H1 (cell line): ENCODE measurements around the gene NPTX1.

Experiments
- RBBP5 ChIP-seq: IDR thresholded peaks from 2 replicates; pipeline ENCODE4 v1.7.1; 2012; ENCODE audit warnings: low read depth, mild to moderate bottlenecking, inconsistent platforms, low read length, moderate library complexity, borderline replicate concordance
- TF ChIP-seq, protein P1 (sequence below), 3 experiments: IDR thresholded peaks; 1 replicate in 2 of 3; 2 replicates in 1 of 3; pipeline versions ENCODE4 v1.5.1 to v1.6.1; 2011; ENCODE audit warnings: low read length in 3 of 3, mild to moderate bottlenecking in 3 of 3, inconsistent platforms in 2 of 3, low read depth in 1 of 3, moderate library complexity in 1 of 3; ENCODE audit not compliant: insufficient read depth in 1 of 3; ENCODE audit errors: control extremely low read depth in 1 of 3

DNA sequence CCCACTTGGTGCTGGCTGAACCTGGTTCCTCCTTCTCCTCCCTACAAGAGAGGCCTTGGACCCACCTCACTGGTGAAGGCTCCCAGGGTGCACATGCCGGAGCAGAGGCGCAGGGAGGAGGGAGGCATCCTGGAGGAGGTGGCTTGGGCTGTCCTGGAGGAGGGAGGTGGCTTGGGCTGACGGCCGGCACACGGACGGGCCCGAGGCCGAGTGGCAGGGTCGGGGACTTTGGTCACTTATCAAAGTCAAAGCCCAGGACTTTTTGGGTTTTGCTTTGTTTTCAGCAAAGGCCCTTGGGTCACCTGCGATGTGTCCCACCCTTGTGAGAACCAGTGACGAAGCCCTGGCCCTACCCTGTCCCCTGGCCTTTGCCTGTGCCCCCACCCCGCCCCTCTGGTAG is 32.9 kb downstream of the NPTX1 start:
- TF ChIP-seq, protein P1, sequence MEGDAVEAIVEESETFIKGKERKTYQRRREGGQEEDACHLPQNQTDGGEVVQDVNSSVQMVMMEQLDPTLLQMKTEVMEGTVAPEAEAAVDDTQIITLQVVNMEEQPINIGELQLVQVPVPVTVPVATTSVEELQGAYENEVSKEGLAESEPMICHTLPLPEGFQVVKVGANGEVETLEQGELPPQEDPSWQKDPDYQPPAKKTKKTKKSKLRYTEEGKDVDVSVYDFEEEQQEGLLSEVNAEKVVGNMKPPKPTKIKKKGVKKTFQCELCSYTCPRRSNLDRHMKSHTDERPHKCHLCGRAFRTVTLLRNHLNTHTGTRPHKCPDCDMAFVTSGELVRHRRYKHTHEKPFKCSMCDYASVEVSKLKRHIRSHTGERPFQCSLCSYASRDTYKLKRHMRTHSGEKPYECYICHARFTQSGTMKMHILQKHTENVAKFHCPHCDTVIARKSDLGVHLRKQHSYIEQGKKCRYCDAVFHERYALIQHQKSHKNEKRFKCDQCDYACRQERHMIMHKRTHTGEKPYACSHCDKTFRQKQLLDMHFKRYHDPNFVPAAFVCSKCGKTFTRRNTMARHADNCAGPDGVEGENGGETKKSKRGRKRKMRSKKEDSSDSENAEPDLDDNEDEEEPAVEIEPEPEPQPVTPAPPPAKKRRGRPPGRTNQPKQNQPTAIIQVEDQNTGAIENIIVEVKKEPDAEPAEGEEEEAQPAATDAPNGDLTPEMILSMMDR (IDR thresholded peaks at IDR 0.05; ENCODE audit: control extremely low read depth in 1 of 3, insufficient read depth in 1 of 3, low read depth in 1 of 3, low read length in 3 of 3), result no peak
- no peak for TF ChIP-seq RBBP5
